Upper lobe of left lung (tissue), 4 donors: Measurements from ENCODE around the gene CDPF1.

Experiments
- POLR2A ChIP-seq, 4 donors: fragments of 450-650 bp; IDR thresholded peaks; one replicate each; pipeline ENCODE4 v1.5.1; 2016 to 2017; ENCODE audit warnings: antibody characterized with exemption in 4 of 4, mild to moderate bottlenecking in 2 of 4
- TF ChIP-seq, protein P1 (sequence below), 6 experiments: fragments of 450-650 bp in 4 of 6; fragments of 200-600 bp in 2 of 6; sonication (generic) in 2 of 6; IDR thresholded peaks; one replicate each; pipeline ENCODE4 v1.5.1; 2016 to 2019; ENCODE audit warnings: antibody characterized with exemption in 6 of 6

DNA sequence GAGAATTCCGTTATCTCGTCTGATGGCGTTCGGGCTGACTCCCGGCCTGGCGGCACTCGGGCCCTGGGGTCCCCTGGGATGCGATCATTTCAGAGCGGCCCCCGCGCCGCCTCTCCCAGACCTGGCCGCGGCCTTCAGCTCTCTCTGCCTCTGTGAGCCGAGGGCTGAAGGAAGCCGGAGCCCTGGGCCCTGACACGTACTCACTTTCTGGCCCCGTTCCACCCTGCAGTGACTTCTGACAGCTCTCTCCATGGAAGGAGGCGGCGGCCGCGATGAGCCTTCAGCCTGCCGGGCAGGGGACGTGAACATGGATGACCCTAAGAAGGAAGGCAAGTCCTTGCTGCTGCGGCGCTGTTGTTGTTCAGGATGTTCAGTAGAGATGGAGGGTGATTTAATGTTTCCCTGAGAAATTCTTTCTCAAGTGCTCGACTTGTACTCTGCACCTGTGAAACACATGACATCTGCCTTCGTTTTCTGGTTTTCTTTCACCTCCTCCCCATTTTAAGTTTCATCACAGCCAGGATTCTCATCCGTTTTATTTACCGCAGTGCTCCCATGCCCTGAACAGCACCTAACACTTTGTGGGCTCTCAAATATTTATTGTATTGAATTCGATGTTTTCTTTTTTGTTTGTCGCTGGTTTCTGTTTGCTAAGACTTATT is 47.2 kb upstream of the CDPF1 start:
- TF ChIP-seq, protein P1, sequence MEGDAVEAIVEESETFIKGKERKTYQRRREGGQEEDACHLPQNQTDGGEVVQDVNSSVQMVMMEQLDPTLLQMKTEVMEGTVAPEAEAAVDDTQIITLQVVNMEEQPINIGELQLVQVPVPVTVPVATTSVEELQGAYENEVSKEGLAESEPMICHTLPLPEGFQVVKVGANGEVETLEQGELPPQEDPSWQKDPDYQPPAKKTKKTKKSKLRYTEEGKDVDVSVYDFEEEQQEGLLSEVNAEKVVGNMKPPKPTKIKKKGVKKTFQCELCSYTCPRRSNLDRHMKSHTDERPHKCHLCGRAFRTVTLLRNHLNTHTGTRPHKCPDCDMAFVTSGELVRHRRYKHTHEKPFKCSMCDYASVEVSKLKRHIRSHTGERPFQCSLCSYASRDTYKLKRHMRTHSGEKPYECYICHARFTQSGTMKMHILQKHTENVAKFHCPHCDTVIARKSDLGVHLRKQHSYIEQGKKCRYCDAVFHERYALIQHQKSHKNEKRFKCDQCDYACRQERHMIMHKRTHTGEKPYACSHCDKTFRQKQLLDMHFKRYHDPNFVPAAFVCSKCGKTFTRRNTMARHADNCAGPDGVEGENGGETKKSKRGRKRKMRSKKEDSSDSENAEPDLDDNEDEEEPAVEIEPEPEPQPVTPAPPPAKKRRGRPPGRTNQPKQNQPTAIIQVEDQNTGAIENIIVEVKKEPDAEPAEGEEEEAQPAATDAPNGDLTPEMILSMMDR (IDR thresholded peaks at IDR 0.05) = no peak
- TF ChIP-seq POLR2A (IDR thresholded peaks at IDR 0.05) = no peak
